Trophoblast cell (in vitro differentiated cells and primary cell): ENCODE measurements around the gene MARS2.
A peak's percentile ranks its signal among the peaks of the same experiment; 100 is the strongest.
"Not testable (repeated sequence)": the region's sequence is repeated elsewhere in the genome, so short reads cannot be mapped to it uniquely, and the experiment has no call there.

ENCODE experiments used
- DNase-seq, 2 donors: peaks; one replicate each; pipeline ENCODE4 v3.0.0-alpha.2; 2016
- H2AFZ ChIP-seq: 2 replicates; pipeline ENCODE4 v1.6.1; 2013; ENCODE audit warnings: low read length, moderate library complexity, mild to moderate bottlenecking; ENCODE audit not compliant: insufficient read depth, poor library complexity
- H2AK5ac ChIP-seq: 2 replicates; pipeline ENCODE4 v1.6.1; 2013; ENCODE audit warnings: mild to moderate bottlenecking, low read length
- H2BK120ac ChIP-seq: 2 replicates; pipeline ENCODE4 v1.6.1; 2013; ENCODE audit warnings: low read length, mild to moderate bottlenecking, moderate library complexity; ENCODE audit not compliant: insufficient read depth, poor library complexity
- H2BK12ac ChIP-seq: 2 replicates; pipeline ENCODE4 v1.6.1; 2013; ENCODE audit warnings: mild to moderate bottlenecking, low read length, moderate library complexity
- H2BK5ac ChIP-seq: 2 replicates; pipeline ENCODE4 v1.6.1; 2013; ENCODE audit warnings: low read length, low read depth, moderate library complexity, mild to moderate bottlenecking; ENCODE audit not compliant: poor library complexity
- H3K14ac ChIP-seq: 2 replicates; pipeline ENCODE4 v1.6.1; 2013; ENCODE audit warnings: mild to moderate bottlenecking, low read length
- H3K18ac ChIP-seq: 2 replicates; pipeline ENCODE4 v1.6.1; 2013; ENCODE audit warnings: mild to moderate bottlenecking, low read length
- H3K23ac ChIP-seq: 2 replicates; pipeline ENCODE4 v1.6.1; 2013; ENCODE audit warnings: low read length
- H3K27ac ChIP-seq: 2 replicates; pipeline ENCODE4 v1.5.1; 2013; ENCODE audit warnings: low read depth, mild to moderate bottlenecking, inconsistent platforms, low read length, moderate library complexity
- H3K27me3 ChIP-seq: 2 replicates; pipeline ENCODE4 v1.6.1; 2013; ENCODE audit warnings: inconsistent platforms, mild to moderate bottlenecking, low read length, moderate library complexity; ENCODE audit not compliant: insufficient read depth
- H3K36me3 ChIP-seq, 2 experiments: 1 replicate in 1 of 2; 2 replicates in 1 of 2; pipeline ENCODE4 v1.6.1; 2013; ENCODE audit warnings: low read length in 2 of 2, mild to moderate bottlenecking in 2 of 2, moderate library complexity in 1 of 2; ENCODE audit not compliant: insufficient read depth in 2 of 2, control insufficient read depth in 1 of 2
- H3K4ac ChIP-seq: 2 replicates; pipeline ENCODE4 v1.6.1; 2013; ENCODE audit warnings: low read depth, mild to moderate bottlenecking, low read length, moderate library complexity
- H3K4me1 ChIP-seq, 2 experiments: 1 replicate in 1 of 2; 2 replicates in 1 of 2; pipeline ENCODE4 v1.6.1; 2013; ENCODE audit warnings: low read length in 2 of 2, mild to moderate bottlenecking in 2 of 2, moderate library complexity in 1 of 2; ENCODE audit not compliant: insufficient read depth in 2 of 2, control insufficient read depth in 1 of 2
- H3K4me2 ChIP-seq: 2 replicates; pipeline ENCODE4 v1.6.1; 2013; ENCODE audit warnings: inconsistent platforms, mild to moderate bottlenecking, low read length, moderate library complexity
- H3K4me3 ChIP-seq: 2 replicates; pipeline ENCODE4 v1.5.1; 2013; ENCODE audit warnings: mild to moderate bottlenecking, low read depth, low read length, inconsistent platforms
- H3K79me1 ChIP-seq: one replicate; pipeline ENCODE4 v1.6.1; 2013; ENCODE audit warnings: low read length
- H3K79me2 ChIP-seq: 2 replicates; pipeline ENCODE4 v1.6.1; 2013; ENCODE audit warnings: low read length, mild to moderate bottlenecking; ENCODE audit not compliant: control insufficient read depth, insufficient read depth, poor library complexity
- H3K9ac ChIP-seq: 2 replicates; pipeline ENCODE4 v1.6.1; 2013; ENCODE audit warnings: mild to moderate bottlenecking, low read length
- H3K9me3 ChIP-seq: 2 replicates; pipeline ENCODE4 v1.6.1; 2013; ENCODE audit warnings: low read depth, mild to moderate bottlenecking, control low read depth, inconsistent platforms, low read length; ENCODE audit not compliant: insufficient read depth
- H4K12ac ChIP-seq: 2 replicates; pipeline ENCODE4 v1.6.1; 2013; ENCODE audit warnings: low read depth, mild to moderate bottlenecking, low read length, moderate library complexity
- H4K8ac ChIP-seq: 2 replicates; pipeline ENCODE4 v1.6.1; 2013; ENCODE audit warnings: low read depth, mild to moderate bottlenecking, low read length, moderate library complexity
- H4K91ac ChIP-seq: one replicate; pipeline ENCODE4 v1.6.1; 2013; ENCODE audit warnings: low read depth, mild to moderate bottlenecking, low read length, moderate library complexity
- WGBS: extraction: QIAGEN DNeasy Blood & Tissue Kit; methylation state at CpG from one replicate; pipeline ENCODE4 v1.1.7; 2013; ENCODE audit warnings: missing lambda C conversion rate; ENCODE audit not compliant: insufficient read length, insufficient coverage; ENCODE audit errors: extremely low coverage; 5-methylcytosine and 5-hydroxymethylcytosine counted together

The MARS2 gene

DNA sequence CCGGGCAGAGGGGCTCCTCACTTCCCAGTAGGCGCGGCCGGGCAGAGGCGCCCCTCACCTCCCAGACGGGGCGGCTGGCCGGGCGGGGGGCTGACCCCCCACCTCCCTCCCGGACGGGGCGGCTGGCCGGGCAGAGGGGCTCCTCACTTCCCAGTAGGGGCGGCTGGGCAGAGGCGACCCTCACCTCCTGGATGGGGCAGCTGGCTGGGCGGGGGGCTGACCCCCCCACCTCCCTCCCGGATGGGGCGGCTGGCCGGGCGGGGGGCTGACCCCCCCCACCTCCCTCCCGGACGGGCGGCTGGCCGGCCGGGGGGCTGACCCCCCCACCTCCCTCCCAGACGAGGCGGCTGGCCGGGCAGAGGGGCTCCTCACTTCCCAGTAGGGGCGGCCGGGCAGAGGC is 9.2 kb upstream of the MARS2 start:
- no CpG with 5 or more reads among the region's 30 CpGs for WGBS
- H3K9ac ChIP-seq, H4K8ac ChIP-seq, H3K79me1 ChIP-seq, DNase-seq, H3K36me3 ChIP-seq, H3K27ac ChIP-seq, H2BK120ac ChIP-seq, H2BK12ac ChIP-seq, H3K4me1 ChIP-seq, H3K4me3 ChIP-seq, H3K18ac ChIP-seq, H3K4ac ChIP-seq, H3K14ac ChIP-seq, H3K4me2 ChIP-seq, H3K27me3 ChIP-seq, H4K12ac ChIP-seq, H3K9me3 ChIP-seq, H4K91ac ChIP-seq, H3K79me2 ChIP-seq, H2AFZ ChIP-seq, H2AK5ac ChIP-seq, H2BK5ac ChIP-seq, H3K23ac ChIP-seq: not testable (repeated sequence)

DNA sequence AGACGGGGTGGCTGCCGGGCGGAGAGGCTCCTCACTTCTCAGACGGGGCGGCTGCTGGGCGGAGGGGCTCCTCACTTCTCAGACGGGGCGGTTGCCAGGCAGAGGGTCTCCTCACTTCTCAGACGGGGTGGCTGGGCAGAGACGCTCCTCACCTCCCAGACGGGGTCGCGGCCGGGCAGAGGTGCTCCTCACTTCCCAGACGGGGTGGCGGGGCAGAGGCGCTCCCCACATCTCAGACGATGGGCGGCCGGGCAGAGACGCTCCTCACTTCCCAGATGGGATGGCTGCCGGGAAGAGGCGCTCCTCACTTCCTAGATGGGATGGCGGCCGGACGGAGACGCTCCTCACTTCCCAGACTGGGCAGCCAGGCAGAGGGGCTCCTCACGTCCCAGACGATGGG is 8.6 kb upstream of the MARS2 start:
- H3K4me2 ChIP-seq, H3K36me3 ChIP-seq, H2AFZ ChIP-seq, H3K23ac ChIP-seq, H3K79me2 ChIP-seq, DNase-seq, H2BK120ac ChIP-seq, H3K18ac ChIP-seq, H3K4me1 ChIP-seq, H3K4ac ChIP-seq, H4K8ac ChIP-seq, H3K79me1 ChIP-seq, H3K14ac ChIP-seq, H3K27ac ChIP-seq, H3K4me3 ChIP-seq, H4K91ac ChIP-seq, H2AK5ac ChIP-seq, H3K27me3 ChIP-seq, H2BK12ac ChIP-seq, H3K9me3 ChIP-seq, H2BK5ac ChIP-seq, H3K9ac ChIP-seq, H4K12ac ChIP-seq: not testable (repeated sequence)
- WGBS = no CpG with 5 or more reads among the region's 29 CpGs

DNA sequence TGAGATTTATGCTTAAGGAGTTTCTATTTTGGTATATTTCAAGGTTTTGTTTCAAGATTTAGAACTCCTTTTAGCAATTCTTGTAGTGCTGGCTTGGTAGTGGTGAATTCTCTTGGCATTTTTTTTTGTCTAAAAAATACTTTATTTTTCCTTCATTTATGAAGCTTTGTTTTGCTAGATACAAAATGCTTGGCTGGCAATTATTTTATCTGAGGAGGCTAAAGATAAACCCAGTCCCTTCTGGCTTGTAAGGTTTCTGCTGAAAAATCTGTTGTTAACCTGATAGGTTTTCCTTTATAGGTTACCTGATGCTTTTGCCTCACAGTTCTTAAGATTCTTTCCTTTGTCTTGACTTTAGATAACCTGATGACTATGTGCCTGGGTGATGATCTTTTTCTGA is 5.4 kb upstream of the MARS2 start:
- H3K4ac ChIP-seq, H3K36me3 ChIP-seq, H4K8ac ChIP-seq, H3K27ac ChIP-seq, H4K12ac ChIP-seq, H3K18ac ChIP-seq, H3K79me1 ChIP-seq, H2BK5ac ChIP-seq, H2AK5ac ChIP-seq, DNase-seq, H3K14ac ChIP-seq, H3K9ac ChIP-seq, H3K4me3 ChIP-seq, H3K79me2 ChIP-seq, H3K4me1 ChIP-seq, H2AFZ ChIP-seq, H3K9me3 ChIP-seq, H2BK12ac ChIP-seq, H3K23ac ChIP-seq, H4K91ac ChIP-seq, H3K27me3 ChIP-seq, H2BK120ac ChIP-seq, H3K4me2 ChIP-seq: not testable (repeated sequence)

DNA sequence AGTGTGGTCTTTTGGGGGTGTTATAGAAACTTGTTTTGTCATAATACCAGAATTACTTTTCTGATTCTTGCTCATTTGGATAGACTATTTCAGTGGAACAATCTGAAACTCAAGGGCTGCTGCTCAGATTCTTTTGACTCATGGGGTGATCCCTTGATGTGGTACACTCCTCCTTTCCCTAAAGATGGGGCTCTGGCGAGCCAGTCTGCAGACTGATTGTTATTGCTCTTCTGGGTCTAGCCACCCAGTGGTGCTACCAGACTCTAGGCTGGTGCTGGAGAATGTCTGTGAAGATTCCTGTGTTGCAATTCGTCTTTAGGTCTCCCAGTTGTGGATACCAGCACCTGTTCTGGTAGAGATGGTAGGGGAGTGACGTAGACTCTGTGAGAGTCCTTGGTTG is 4.2 kb upstream of the MARS2 start:
- H3K18ac ChIP-seq = no peak overlapping the region
- no peaks in the 10 kb centered on the region for H3K36me3 ChIP-seq
- H3K79me1 ChIP-seq = peaks cover 4% of the 10 kb centered on the region
- DNase-seq = peak; percentile 10 to 23
- no peak overlapping the region for H3K23ac ChIP-seq
- no peak overlapping the region for H4K8ac ChIP-seq
- no peak overlapping the region for H3K27ac ChIP-seq
- H2AFZ ChIP-seq = no peak overlapping the region
- no peak overlapping the region for H2BK12ac ChIP-seq
- peaks cover under 1 to 1% of the 10 kb centered on the region in 2 experiments for H3K4me1 ChIP-seq
- H3K14ac ChIP-seq = no peak overlapping the region
- no peak overlapping the region for H3K4me2 ChIP-seq
- H4K12ac ChIP-seq = no peak overlapping the region
- H3K27me3 ChIP-seq = no peaks in the 10 kb centered on the region
- no peaks in the 10 kb centered on the region for H3K9me3 ChIP-seq
- no peak overlapping the region for H2AK5ac ChIP-seq
- WGBS = no CpG with 5 or more reads among the region's 3 CpGs
- H3K9ac ChIP-seq = no peak overlapping the region
- no peak overlapping the region for H4K91ac ChIP-seq
- no peak overlapping the region for H2BK5ac ChIP-seq
- no peak overlapping the region for H3K4me3 ChIP-seq
- no peak overlapping the region for H2BK120ac ChIP-seq
- H3K79me2 ChIP-seq = no peaks in the 10 kb centered on the region
- no peak overlapping the region for H3K4ac ChIP-seq
